ACHN (cell line): Measurements from ENCODE around the gene TRAPPC5.
A peak's percentile ranks its signal among the peaks of the same experiment; 100 is the strongest.

Experiments
- DNase-seq: peaks from one replicate; pipeline ENCODE4 v3.0.0-alpha.2; 2015
- in situ Hi-C: cut with HindIII; loops from 2 replicates; pipeline ENCODE4 v1.10.0; 2017; ENCODE audit warnings: low sequenced_read_pairs, low pct_ligation_motif_present, low pct_unique_long_range_greater_than_20kb

The TRAPPC5 gene

GRCh38 chr19:7670150-7670783 is 10.4 kb upstream of the TRAPPC5 start:
- DNase-seq: no peak

GRCh38 chr19:7670790-7671189 is 9.8 kb upstream of the TRAPPC5 start:
- DNase-seq: no peak
- in situ Hi-C loops: no loop called here

More at GRCh38 chr19:7670150-7670783, 10.4 kb upstream of the TRAPPC5 start:
- in situ Hi-C loops: no loop called here

- no peak for DNase-seq
- in situ Hi-C loops: no loop called here
Observed at GRCh38 chr19:7672522-7672921, 8.1 kb upstream of the TRAPPC5 start.

GRCh38 chr19:7674010-7675005 is 6.3 kb upstream of the TRAPPC5 start:
- in situ Hi-C loops: no loop called here
- DNase-seq: peak; percentile 20

GRCh38 chr19:7676376-7676775 is 4.3 kb upstream of the TRAPPC5 start:
- no peak for DNase-seq
- in situ Hi-C loops: no loop called here

GRCh38 chr19:7676854-7677253 is 3.8 kb upstream of the TRAPPC5 start, which contains the start of gene MCEMP1:
MCEMP1 (plus strand) TSS chr19:7677090; CDS start chr19:7677121, 31 bp downstream.
- DNase-seq: no peak
- in situ Hi-C loops: no loop called here

GRCh38 chr19:7677669-7678311 is 2.8 kb upstream of the TRAPPC5 start:
- in situ Hi-C loops: no loop called here
- DNase-seq: no peak

GRCh38 chr19:7678971-7679751 is 1.5 kb upstream of the TRAPPC5 start:
- in situ Hi-C loops: no loop called here
- DNase-seq: no peak

- no peak for DNase-seq
- in situ Hi-C loops: no loop called here
Observed at GRCh38 chr19:7679771-7680605, 645 bp upstream of the TRAPPC5 start.

- DNase-seq: peak; percentile 52
Observed at GRCh38 chr19:7681340-7682174, 924 bp downstream of the TRAPPC5 start.

GRCh38 chr19:7682175-7682855 is 1.7 kb downstream of the TRAPPC5 start:
- in situ Hi-C loops: no loop called here
- no peak for DNase-seq

More at GRCh38 chr19:7681340-7682174, 924 bp downstream of the TRAPPC5 start:
- in situ Hi-C loops: no loop called here

GRCh38 chr19:7685546-7686445 is 5.2 kb downstream of the TRAPPC5 start:
- no peak for DNase-seq
- in situ Hi-C loops: no loop called here

GRCh38 chr19:7687177-7687576 is 6.5 kb downstream of the TRAPPC5 start:
- in situ Hi-C loops: no loop called here
- no peak for DNase-seq

GRCh38 chr19:7689165-7689564 is 8.5 kb downstream of the TRAPPC5 start:
- no peak for DNase-seq
- in situ Hi-C loops: no loop called here

- DNase-seq: no peak
Observed at GRCh38 chr19:7690779-7691258, 10.2 kb downstream of the TRAPPC5 start.

More at GRCh38 chr19:7690779-7691258, 10.2 kb downstream of the TRAPPC5 start:
- in situ Hi-C loops: no loop called here
